Breast epithelium (tissue), 4 donors: ENCODE data around the gene UGGT1. TPM values are rescaled to one million over a fixed set of nuclear protein-coding genes. Genes with fewer than 3 reads are reported as not detected.

Experiments
- DNase-seq, 2 donors: peaks; one replicate each; pipeline ENCODE4 v3.0.0-alpha.2; 2019; ENCODE audit warnings: low spot score in 2 of 2
- H3K27ac ChIP-seq, 2 donors: fragments of 200-600 bp; sonication (generic) in 1 of 2; one replicate each; pipeline ENCODE4 v1.5.1; 2016 to 2019; ENCODE audit warnings: mild to moderate bottlenecking in 1 of 2
- H3K27me3 ChIP-seq, 2 donors: fragments of 200-600 bp; sonication (generic) in 1 of 2; one replicate each; pipeline versions ENCODE4 v1.5.1 to v1.6.0; 2017 to 2019; ENCODE audit warnings: control low read depth in 1 of 2, mild to moderate bottlenecking in 1 of 2
- H3K36me3 ChIP-seq: fragments of 200-600 bp; one replicate; pipeline ENCODE4 v1.5.1; 2019
- H3K4me1 ChIP-seq, 2 donors: fragments of 200-600 bp; sonication (generic); one replicate each; pipeline ENCODE4 v1.5.1; 2016 to 2019; ENCODE audit warnings: control low read depth in 1 of 2
- H3K4me3 ChIP-seq, 3 donors: fragments of 200-600 bp; sonication (generic); 1 replicate in 2 of 3; 2 replicates in 1 of 3; pipeline ENCODE4 v1.5.1; 2016 to 2019; ENCODE audit warnings: mild to moderate bottlenecking in 3 of 3, moderate library complexity in 2 of 3
- H3K9me3 ChIP-seq, 2 donors: fragments of 200-600 bp; sonication (generic) in 1 of 2; one replicate each; pipeline ENCODE4 v1.5.1; 2016 to 2019; ENCODE audit warnings: control low read depth in 1 of 2
- POLR2A ChIP-seq: fragments of 450-650 bp; IDR thresholded peaks from one replicate; pipeline ENCODE4 v1.6.1; 2016; ENCODE audit warnings: antibody characterized with exemption, mild to moderate bottlenecking, moderate library complexity
- POLR2AphosphoS5 ChIP-seq, 3 donors: sonication (generic); formaldehyde crosslinking; IDR thresholded peaks; one replicate each; pipeline ENCODE4 v1.6.1; 2017; ENCODE audit warnings: antibody characterized with exemption in 3 of 3
- intact Hi-C: fragments of 100-400 bp; cut with DNase I; formaldehyde crosslinking; loops from one replicate; pipeline ENCODE4 v1.15.1; 2023; ENCODE audit warnings: low total_unique reads
- total RNA-seq, 3 donors: library from RNA; depleted of rRNA; stranded (reverse); fragments of >200 nt; gene quantifications; one replicate each; pipeline ENCODE4 v1.1.0, GENCODE V29; 2016
- TF ChIP-seq, protein P1 (sequence below), 3 donors: fragments of 450-650 bp; IDR thresholded peaks; one replicate each; pipeline ENCODE4 v1.5.1; 2016 to 2017; ENCODE audit warnings: antibody characterized with exemption in 3 of 3, mild to moderate bottlenecking in 3 of 3, moderate library complexity in 3 of 3

The UGGT1 gene
- total RNA-seq, 3 donors from 2014 or later, result 46.9 to 57.7 (median 54.7) TPM

DNA sequence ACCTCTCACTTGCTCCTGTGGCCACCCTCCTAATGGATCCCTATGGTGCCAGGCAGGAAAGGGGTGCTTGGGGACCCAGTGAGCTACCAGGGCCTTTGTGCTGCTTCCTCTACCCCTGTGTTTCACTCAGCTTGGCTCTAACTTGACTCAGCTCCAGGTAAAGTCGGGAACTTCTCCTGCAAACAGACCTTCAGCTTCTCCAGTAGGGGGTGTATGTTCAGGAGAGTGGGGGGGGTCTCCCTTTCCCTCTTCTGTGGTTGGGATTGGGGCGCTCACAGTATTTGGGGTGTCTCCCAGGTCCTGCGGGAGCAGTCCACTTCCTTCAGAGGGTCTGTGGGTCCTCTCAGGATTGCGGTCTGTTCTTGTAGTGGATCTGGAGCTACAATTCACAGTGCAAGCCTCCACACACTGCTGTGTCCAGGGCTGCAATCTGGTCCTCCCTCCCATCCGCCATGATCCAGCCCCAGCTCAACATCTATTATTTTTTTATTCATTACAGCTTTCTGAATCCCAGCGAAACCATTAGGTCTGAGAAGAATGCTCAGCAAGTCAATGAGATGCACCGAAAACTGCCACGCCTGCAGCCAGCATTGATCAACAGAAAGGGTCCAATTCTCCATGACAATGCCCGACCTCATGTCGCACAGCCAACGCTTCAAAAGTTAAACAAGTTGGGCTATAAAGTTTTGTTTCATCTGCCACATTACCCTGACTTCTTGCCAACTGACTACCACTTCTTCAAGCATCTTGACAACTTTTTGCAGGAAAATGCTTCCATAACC lies 36.7 kb upstream of the UGGT1 start:
- peaks cover 0 to 10% of the 10 kb centered on the region in 2 donors for H3K9me3 ChIP-seq
- DNase-seq, result no peak
- no peak overlapping the region for H3K4me3 ChIP-seq
- no peaks in the 10 kb centered on the region for H3K27me3 ChIP-seq
- H3K4me1 ChIP-seq, result no peaks in the 10 kb centered on the region
- TF ChIP-seq POLR2AphosphoS5 (IDR thresholded peaks at IDR 0.05) (no peak), POLR2A (no peak)
- TF ChIP-seq, protein P1, sequence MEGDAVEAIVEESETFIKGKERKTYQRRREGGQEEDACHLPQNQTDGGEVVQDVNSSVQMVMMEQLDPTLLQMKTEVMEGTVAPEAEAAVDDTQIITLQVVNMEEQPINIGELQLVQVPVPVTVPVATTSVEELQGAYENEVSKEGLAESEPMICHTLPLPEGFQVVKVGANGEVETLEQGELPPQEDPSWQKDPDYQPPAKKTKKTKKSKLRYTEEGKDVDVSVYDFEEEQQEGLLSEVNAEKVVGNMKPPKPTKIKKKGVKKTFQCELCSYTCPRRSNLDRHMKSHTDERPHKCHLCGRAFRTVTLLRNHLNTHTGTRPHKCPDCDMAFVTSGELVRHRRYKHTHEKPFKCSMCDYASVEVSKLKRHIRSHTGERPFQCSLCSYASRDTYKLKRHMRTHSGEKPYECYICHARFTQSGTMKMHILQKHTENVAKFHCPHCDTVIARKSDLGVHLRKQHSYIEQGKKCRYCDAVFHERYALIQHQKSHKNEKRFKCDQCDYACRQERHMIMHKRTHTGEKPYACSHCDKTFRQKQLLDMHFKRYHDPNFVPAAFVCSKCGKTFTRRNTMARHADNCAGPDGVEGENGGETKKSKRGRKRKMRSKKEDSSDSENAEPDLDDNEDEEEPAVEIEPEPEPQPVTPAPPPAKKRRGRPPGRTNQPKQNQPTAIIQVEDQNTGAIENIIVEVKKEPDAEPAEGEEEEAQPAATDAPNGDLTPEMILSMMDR (IDR thresholded peaks at IDR 0.05), result no peak
- intact Hi-C loops, result no loop called here
- H3K27ac ChIP-seq, result no peak overlapping the region
- no peaks in the 10 kb centered on the region for H3K36me3 ChIP-seq

DNA sequence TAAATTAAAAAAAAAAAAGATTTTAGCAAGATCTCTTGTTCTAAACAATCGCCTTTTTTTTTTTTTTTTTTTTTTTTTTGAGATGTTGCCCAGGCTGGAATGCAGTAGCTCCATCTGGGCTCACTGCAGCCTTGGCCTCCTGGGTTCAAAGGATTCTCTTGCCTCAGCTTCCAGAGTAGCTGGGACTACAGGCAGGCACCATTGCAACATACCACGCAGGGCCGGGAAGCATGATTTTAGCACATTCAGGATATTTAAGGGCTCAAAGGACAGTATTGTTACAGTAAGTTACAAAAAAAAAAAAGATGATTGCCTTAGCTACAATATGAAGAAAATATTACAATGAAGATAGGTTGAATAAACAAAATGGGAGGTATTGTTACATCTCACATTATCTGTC lies 33.7 kb upstream of the UGGT1 start:
- Histone ChIP-seq H3K4me3 (no peak overlapping the region), H3K9me3 (no peaks in the 10 kb centered on the region), H3K4me1 (no peaks in the 10 kb centered on the region), H3K27ac (no peak overlapping the region), H3K36me3 (no peaks in the 10 kb centered on the region), H3K27me3 (no peaks in the 10 kb centered on the region)
- TF ChIP-seq, protein P1 (IDR thresholded peaks at IDR 0.05), result no peak
- TF ChIP-seq POLR2AphosphoS5 (IDR thresholded peaks at IDR 0.05) (no peak), POLR2A (no peak)
- intact Hi-C loops, result no loop called here
- DNase-seq, result no peak

DNA sequence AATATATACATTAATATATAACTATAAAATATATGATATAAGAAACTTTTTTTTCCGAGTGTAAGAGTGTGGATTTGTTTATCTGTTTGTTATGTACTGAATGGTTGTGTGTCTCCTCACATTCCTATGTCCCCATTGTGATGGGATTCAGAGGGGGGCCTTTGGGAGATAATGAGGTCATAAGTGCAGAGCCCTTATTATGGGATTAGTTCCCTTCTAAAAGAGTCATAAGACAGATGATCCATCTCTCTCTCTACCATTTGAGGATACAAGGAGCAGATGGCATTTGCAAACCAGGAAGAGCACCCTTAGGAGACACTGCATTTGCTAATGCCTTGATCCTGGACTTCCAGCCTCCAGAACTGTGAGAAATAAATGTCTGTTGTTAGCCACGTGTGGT lies 32.9 kb upstream of the UGGT1 start:
- TF ChIP-seq POLR2AphosphoS5 (IDR thresholded peaks at IDR 0.05), result no peak
- TF ChIP-seq POLR2A, result no peak
- TF ChIP-seq, protein P1 (IDR thresholded peaks at IDR 0.05), result no peak
- Histone ChIP-seq H3K9me3 (no peaks in the 10 kb centered on the region), H3K4me3 (no peak overlapping the region), H3K36me3 (no peaks in the 10 kb centered on the region), H3K27ac (no peak overlapping the region), H3K27me3 (no peaks in the 10 kb centered on the region), H3K4me1 (no peaks in the 10 kb centered on the region)
- intact Hi-C loops, result no loop called here
- DNase-seq, result no peak

DNA sequence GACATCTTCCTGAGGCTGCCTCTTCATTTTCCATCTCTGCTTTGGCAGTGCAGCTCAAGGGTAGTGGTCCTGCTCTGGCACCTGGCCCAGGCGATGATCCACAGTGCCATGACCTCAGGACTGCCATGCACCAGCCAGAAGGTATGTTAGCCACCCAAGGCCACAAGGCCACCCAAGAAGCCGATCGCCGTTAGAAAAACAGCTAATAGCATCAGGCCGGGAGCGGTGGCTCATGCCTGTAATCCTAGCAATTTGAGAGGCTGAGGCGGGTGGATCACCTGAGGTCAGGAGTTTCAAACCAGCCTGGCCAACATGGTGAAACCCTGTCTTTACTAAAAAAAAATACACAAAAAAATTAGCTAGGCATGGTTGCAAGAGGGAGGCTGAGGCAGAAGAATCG lies 28.4 kb upstream of the UGGT1 start:
- TF ChIP-seq, protein P1 (IDR thresholded peaks at IDR 0.05), result no peak
- TF ChIP-seq POLR2AphosphoS5 (IDR thresholded peaks at IDR 0.05) (no peak), POLR2A (no peak)
- Histone ChIP-seq H3K4me3 (no peak overlapping the region), H3K27me3 (no peaks in the 10 kb centered on the region), H3K27ac (no peak overlapping the region), H3K4me1 (no peaks in the 10 kb centered on the region), H3K9me3 (no peaks in the 10 kb centered on the region), H3K36me3 (no peaks in the 10 kb centered on the region)
- DNase-seq, result no peak
- intact Hi-C loops, result no loop called here

DNA sequence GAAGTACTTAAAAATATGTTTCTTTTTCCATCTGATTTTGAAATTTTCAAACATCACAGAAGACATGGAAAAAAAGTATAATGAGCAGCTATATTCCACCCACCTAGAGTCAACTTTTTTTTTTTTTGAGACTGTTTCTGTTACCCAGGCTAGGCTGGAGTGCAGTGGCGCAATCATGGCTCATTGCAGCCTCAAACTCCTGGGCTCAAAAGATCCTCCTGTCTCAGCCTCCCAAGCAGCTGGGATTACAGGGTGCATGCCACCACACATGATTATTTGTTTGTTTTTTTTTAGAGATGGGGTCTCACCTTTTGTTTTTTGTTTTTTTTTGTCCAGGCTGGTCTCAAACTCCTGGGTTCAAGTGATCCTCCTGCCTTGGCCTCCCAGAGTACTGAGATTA lies 26.6 kb upstream of the UGGT1 start:
- H3K36me3 ChIP-seq, result no peaks in the 10 kb centered on the region
- H3K4me3 ChIP-seq, result no peak overlapping the region
- H3K4me1 ChIP-seq, result no peaks in the 10 kb centered on the region
- no peaks in the 10 kb centered on the region for H3K9me3 ChIP-seq
- DNase-seq, result no peak
- no peaks in the 10 kb centered on the region for H3K27me3 ChIP-seq
- TF ChIP-seq, protein P1 (IDR thresholded peaks at IDR 0.05), result no peak
- TF ChIP-seq POLR2AphosphoS5 (IDR thresholded peaks at IDR 0.05) (no peak), POLR2A (no peak)
- intact Hi-C loops, result no loop called here
- no peak overlapping the region for H3K27ac ChIP-seq
